ENCODE data around the gene RP2. TPM values are rescaled to one million over a fixed set of nuclear protein-coding genes. Genes with fewer than 3 reads are reported as not detected.

The RP2 gene
- total and polyA plus RNA-seq, 2 donors (not counting 1 experiment from before 2014, with no cell fraction given): 19.4 to 20.6 TPM

- H3K4me3 ChIP-seq (replicated peaks in 1 of 4; ENCODE audit: control extremely low read depth in 1 of 4, insufficient read depth in 1 of 4, low read depth in 3 of 4, low read length in 4 of 4): no peak overlapping the region
- H2AFZ ChIP-seq (ENCODE audit: low read length): no peak overlapping the region
- TF ChIP-seq, protein P1, sequence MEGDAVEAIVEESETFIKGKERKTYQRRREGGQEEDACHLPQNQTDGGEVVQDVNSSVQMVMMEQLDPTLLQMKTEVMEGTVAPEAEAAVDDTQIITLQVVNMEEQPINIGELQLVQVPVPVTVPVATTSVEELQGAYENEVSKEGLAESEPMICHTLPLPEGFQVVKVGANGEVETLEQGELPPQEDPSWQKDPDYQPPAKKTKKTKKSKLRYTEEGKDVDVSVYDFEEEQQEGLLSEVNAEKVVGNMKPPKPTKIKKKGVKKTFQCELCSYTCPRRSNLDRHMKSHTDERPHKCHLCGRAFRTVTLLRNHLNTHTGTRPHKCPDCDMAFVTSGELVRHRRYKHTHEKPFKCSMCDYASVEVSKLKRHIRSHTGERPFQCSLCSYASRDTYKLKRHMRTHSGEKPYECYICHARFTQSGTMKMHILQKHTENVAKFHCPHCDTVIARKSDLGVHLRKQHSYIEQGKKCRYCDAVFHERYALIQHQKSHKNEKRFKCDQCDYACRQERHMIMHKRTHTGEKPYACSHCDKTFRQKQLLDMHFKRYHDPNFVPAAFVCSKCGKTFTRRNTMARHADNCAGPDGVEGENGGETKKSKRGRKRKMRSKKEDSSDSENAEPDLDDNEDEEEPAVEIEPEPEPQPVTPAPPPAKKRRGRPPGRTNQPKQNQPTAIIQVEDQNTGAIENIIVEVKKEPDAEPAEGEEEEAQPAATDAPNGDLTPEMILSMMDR (conservative IDR thresholded peaks at IDR 0.05 in 1 of 2, IDR thresholded peaks at IDR 0.05 in 1 of 2; ENCODE audit: low read depth in 1 of 2, low read length in 2 of 2): no peak
- no peak for TF ChIP-seq EZH2 (IDR thresholded peaks at IDR 0.05; ENCODE audit: low read length, missing control alignments)
- no peak overlapping the region for H3K27ac ChIP-seq (ENCODE audit: insufficient read depth, low read length)
- no peak overlapping the region for H3K9ac ChIP-seq (ENCODE audit: insufficient read depth, low read length)
- no peaks in the 10 kb centered on the region for H3K9me3 ChIP-seq (ENCODE audit: control insufficient read depth, insufficient read depth, low read depth, low read length)
- no peaks in the 10 kb centered on the region for H3K79me2 ChIP-seq (ENCODE audit: control insufficient read depth, insufficient read depth, low read length)
- no peaks in the 10 kb centered on the region for H3K36me3 ChIP-seq (ENCODE audit: control insufficient read depth, insufficient read depth, low read length)
- DNase-seq (ENCODE audit: low read depth in 2 of 2): no peak
- peak overlapping the region; percentile 45 for H3K4me2 ChIP-seq (ENCODE audit: extremely low read depth, insufficient read depth, low read length)
- no peaks in the 10 kb centered on the region for H4K20me1 ChIP-seq (ENCODE audit: control insufficient read depth, extremely low read depth, insufficient read depth, low read length)
- H3K27me3 ChIP-seq (ENCODE audit: control insufficient read depth, insufficient read depth, low read length): no peaks in the 10 kb centered on the region
- peaks cover 5% of the 10 kb centered on the region for H3K4me1 ChIP-seq (ENCODE audit: control insufficient read depth, extremely low read depth, insufficient read depth, low read length)
These were observed 44.0 kb upstream of the RP2 start for GRCh38 chrX:46792810-46793188.

DNA sequence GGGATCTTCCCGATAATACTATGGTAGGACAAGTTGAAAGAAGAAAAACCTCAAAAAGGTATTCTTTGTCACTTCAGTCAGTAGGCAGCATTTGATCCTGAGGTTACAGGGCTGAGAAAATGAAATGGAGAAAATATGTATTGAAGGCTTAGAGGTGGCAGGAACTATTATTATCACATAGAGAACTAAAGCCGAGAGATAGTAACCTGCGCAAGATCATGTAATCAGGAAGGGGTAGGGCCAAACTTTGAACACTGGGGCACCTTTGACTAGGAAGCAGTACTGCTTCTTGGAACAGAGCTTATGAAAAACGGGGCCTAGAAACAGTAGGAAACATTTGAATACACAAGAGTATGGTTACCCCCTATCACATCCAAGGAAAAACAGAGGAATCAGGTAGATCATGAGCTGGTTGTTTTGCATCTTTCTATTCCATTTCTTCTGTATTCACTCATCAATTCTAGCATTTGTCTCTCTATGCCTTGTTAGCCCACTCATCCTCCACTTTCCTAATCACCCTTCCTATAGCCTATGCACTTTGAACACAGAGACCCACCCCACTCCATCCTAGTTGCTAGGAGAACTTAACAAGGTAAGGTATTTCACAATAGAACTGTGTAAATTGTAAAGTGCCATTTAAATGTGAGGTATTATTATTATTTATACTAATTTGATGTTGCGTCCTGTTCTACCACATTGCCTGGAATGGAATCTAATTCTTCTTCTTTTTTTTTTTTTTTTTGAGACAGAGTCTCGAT lies 43.3 kb upstream of the RP2 start:
- TF ChIP-seq, protein P1 (conservative IDR thresholded peaks at IDR 0.05 in 1 of 2, IDR thresholded peaks at IDR 0.05 in 1 of 2; ENCODE audit: low read depth in 1 of 2, low read length in 2 of 2): no peak
- no peak for TF ChIP-seq EZH2 (IDR thresholded peaks at IDR 0.05; ENCODE audit: low read length, missing control alignments)
- Histone ChIP-seq H3K79me2 (ENCODE audit: control insufficient read depth, insufficient read depth, low read length) (no peaks in the 10 kb centered on the region), H3K27ac (ENCODE audit: insufficient read depth, low read length) (peak overlapping the region; percentile 1), H3K27me3 (ENCODE audit: control insufficient read depth, insufficient read depth, low read length) (no peaks in the 10 kb centered on the region), H3K4me3 (replicated peaks in 1 of 4; ENCODE audit: control extremely low read depth in 1 of 4, insufficient read depth in 1 of 4, low read depth in 3 of 4, low read length in 4 of 4) (no peak overlapping the region), H3K4me2 (ENCODE audit: extremely low read depth, insufficient read depth, low read length) (no peak overlapping the region), H2AFZ (ENCODE audit: low read length) (peak overlapping the region; percentile 30), H3K36me3 (ENCODE audit: control insufficient read depth, insufficient read depth, low read length) (no peaks in the 10 kb centered on the region), H3K4me1 (ENCODE audit: control insufficient read depth, extremely low read depth, insufficient read depth, low read length) (peaks cover 5% of the 10 kb centered on the region), H3K9me3 (ENCODE audit: control insufficient read depth, insufficient read depth, low read depth, low read length) (no peaks in the 10 kb centered on the region), H3K9ac (ENCODE audit: insufficient read depth, low read length) (no peak overlapping the region), H4K20me1 (ENCODE audit: control insufficient read depth, extremely low read depth, insufficient read depth, low read length) (no peaks in the 10 kb centered on the region)
- no peak for DNase-seq (ENCODE audit: low read depth in 2 of 2)

GRCh38 chrX:46796574-46797191 lies 40.2 kb upstream of the RP2 start:
- DNase-seq (ENCODE audit: low read depth in 2 of 2): peak; percentile 51 to 69
- Histone ChIP-seq H3K4me2 (ENCODE audit: extremely low read depth, insufficient read depth, low read length) (no peak overlapping the region), H2AFZ (ENCODE audit: low read length) (no peak overlapping the region), H4K20me1 (ENCODE audit: control insufficient read depth, extremely low read depth, insufficient read depth, low read length) (no peaks in the 10 kb centered on the region), H3K9me3 (ENCODE audit: control insufficient read depth, insufficient read depth, low read depth, low read length) (no peaks in the 10 kb centered on the region), H3K36me3 (ENCODE audit: control insufficient read depth, insufficient read depth, low read length) (no peaks in the 10 kb centered on the region), H3K9ac (ENCODE audit: insufficient read depth, low read length) (no peak overlapping the region), H3K27ac (ENCODE audit: insufficient read depth, low read length) (no peak overlapping the region), H3K27me3 (ENCODE audit: control insufficient read depth, insufficient read depth, low read length) (no peaks in the 10 kb centered on the region), H3K4me3 (replicated peaks in 1 of 4; ENCODE audit: control extremely low read depth in 1 of 4, insufficient read depth in 1 of 4, low read depth in 3 of 4, low read length in 4 of 4) (no peak overlapping the region), H3K79me2 (ENCODE audit: control insufficient read depth, insufficient read depth, low read length) (no peaks in the 10 kb centered on the region), H3K4me1 (ENCODE audit: control insufficient read depth, extremely low read depth, insufficient read depth, low read length) (peaks cover 5% of the 10 kb centered on the region)
- TF ChIP-seq EZH2 (IDR thresholded peaks at IDR 0.05; ENCODE audit: low read length, missing control alignments): no peak
- TF ChIP-seq, protein P1 (conservative IDR thresholded peaks at IDR 0.05 in 1 of 2, IDR thresholded peaks at IDR 0.05 in 1 of 2; ENCODE audit: low read depth in 1 of 2, low read length in 2 of 2): peak; percentile 71 to 76
